Amniotic stem cell (primary cell): ENCODE results near the gene ISG15.
"Not testable (repeated sequence)": the region's sequence is repeated elsewhere in the genome, so short reads cannot be mapped to it uniquely, and the experiment has no call there.

Experiments
- DNase-seq: peaks from one replicate; lab custom pipeline; 2025; lab: John Stamatoyannopoulos, UW

Gene ISG15

GRCh38 chr1:975365-975764 lies 37.9 kb upstream of the ISG15 start:
- no peak for DNase-seq

- no peak for DNase-seq
Measured at GRCh38 chr1:975896-976683, 37.2 kb upstream of the ISG15 start.

GRCh38 chr1:976791-977190 lies 36.5 kb upstream of the ISG15 start:
- not testable (repeated sequence) for DNase-seq

- no peak for DNase-seq
Measured at GRCh38 chr1:978069-978834, 35.0 kb upstream of the ISG15 start.

- DNase-seq, result no peak
Measured at GRCh38 chr1:978835-979743, 34.2 kb upstream of the ISG15 start.

- DNase-seq, result no peak
Measured at GRCh38 chr1:979744-980072, 33.6 kb upstream of the ISG15 start.

- no peak for DNase-seq
Measured at GRCh38 chr1:980137-980571, 33.1 kb upstream of the ISG15 start.

- no peak for DNase-seq
Measured at GRCh38 chr1:980602-981395, 32.5 kb upstream of the ISG15 start.

GRCh38 chr1:981491-981954 lies 31.8 kb upstream of the ISG15 start:
- DNase-seq, result no peak

GRCh38 chr1:981955-982558 lies 31.2 kb upstream of the ISG15 start, which contains the start of gene PERM1:
Gene PERM1 (minus strand): TSS chr1:982093. CDS start chr1:981029, 1,064 bp downstream.
- no peak for DNase-seq

- no peak for DNase-seq
Measured at GRCh38 chr1:982765-983436, 30.4 kb upstream of the ISG15 start.

GRCh38 chr1:983798-984475 lies 29.4 kb upstream of the ISG15 start:
- no peak for DNase-seq

- no peak for DNase-seq
Measured at GRCh38 chr1:984476-984814, 28.9 kb upstream of the ISG15 start.

- DNase-seq, result no peak
Measured at GRCh38 chr1:985126-985525, 28.2 kb upstream of the ISG15 start.

GRCh38 chr1:988061-988460 lies 25.2 kb upstream of the ISG15 start:
- DNase-seq, result not testable (repeated sequence)

- not testable (repeated sequence) for DNase-seq
Measured at GRCh38 chr1:991275-991674, 22.0 kb upstream of the ISG15 start.

GRCh38 chr1:991895-992294 lies 21.4 kb upstream of the ISG15 start:
- DNase-seq, result no peak

- no peak for DNase-seq
Measured at GRCh38 chr1:992362-992761, 20.9 kb upstream of the ISG15 start.

- DNase-seq, result no peak
Measured at GRCh38 chr1:993379-993995, 19.8 kb upstream of the ISG15 start.
